Loucy (cell line): ENCODE results near the gene PPP4R3C.

ENCODE experiments used
- EZH2phosphoT487 ChIP-seq: fragments of 200-600 bp; IDR thresholded peaks from 2 replicates; pipeline ENCODE4 v1.6.1; 2018; ENCODE audit warnings: antibody characterized with exemption, mild to moderate bottlenecking, moderate library complexity, borderline replicate concordance
- TF ChIP-seq, protein P1 (sequence below): fragments of 200-600 bp; sonication (generic); conservative IDR thresholded peaks from 2 replicates; pipeline ENCODE4 v1.5.1; 2014; ENCODE audit warnings: mild to moderate bottlenecking, antibody characterized with exemption, low read length

- TF ChIP-seq, protein P1, sequence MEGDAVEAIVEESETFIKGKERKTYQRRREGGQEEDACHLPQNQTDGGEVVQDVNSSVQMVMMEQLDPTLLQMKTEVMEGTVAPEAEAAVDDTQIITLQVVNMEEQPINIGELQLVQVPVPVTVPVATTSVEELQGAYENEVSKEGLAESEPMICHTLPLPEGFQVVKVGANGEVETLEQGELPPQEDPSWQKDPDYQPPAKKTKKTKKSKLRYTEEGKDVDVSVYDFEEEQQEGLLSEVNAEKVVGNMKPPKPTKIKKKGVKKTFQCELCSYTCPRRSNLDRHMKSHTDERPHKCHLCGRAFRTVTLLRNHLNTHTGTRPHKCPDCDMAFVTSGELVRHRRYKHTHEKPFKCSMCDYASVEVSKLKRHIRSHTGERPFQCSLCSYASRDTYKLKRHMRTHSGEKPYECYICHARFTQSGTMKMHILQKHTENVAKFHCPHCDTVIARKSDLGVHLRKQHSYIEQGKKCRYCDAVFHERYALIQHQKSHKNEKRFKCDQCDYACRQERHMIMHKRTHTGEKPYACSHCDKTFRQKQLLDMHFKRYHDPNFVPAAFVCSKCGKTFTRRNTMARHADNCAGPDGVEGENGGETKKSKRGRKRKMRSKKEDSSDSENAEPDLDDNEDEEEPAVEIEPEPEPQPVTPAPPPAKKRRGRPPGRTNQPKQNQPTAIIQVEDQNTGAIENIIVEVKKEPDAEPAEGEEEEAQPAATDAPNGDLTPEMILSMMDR, result no peak
- TF ChIP-seq EZH2phosphoT487, result no peak
These were observed 28.3 kb upstream of the PPP4R3C start for GRCh38 chrX:27491397-27491796.
